KBM-7 (cell line): ENCODE data around the gene RNF123.

Experiments
- DNase-seq: peaks from one replicate; pipeline ENCODE4 v3.0.0-alpha.2; 2015
- in situ Hi-C: fragments of 300-500 bp; cut with MboI; formaldehyde crosslinking; loops from 2 replicates; pipeline ENCODE4 v1.14.3; 2020; ENCODE audit warnings: low sequenced_read_pairs, low pct_unique_long_range_greater_than_20kb, mixed read lengths

The RNF123 gene

DNA sequence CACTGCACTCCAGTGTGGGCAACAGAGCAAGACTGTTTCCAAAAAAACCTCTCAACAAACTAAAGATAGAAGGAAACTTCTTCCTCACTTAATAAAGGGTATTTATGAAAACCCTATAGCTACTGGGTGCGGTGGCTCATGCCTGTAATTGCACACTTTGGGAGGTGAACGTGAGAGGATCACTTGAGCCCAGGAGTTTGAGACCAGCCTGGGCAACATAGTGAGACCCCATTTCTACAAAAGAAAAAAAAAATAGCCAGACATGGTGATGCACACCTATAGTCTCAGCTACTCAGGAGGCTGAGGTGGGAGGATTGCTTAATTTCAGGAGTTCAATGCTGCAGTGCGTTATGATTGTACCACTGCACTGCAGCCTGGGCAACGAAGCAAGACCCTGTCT is 74.6 kb downstream of the RNF123 start:
- DNase-seq, result no peak
- in situ Hi-C loops, result no loop called here

DNA sequence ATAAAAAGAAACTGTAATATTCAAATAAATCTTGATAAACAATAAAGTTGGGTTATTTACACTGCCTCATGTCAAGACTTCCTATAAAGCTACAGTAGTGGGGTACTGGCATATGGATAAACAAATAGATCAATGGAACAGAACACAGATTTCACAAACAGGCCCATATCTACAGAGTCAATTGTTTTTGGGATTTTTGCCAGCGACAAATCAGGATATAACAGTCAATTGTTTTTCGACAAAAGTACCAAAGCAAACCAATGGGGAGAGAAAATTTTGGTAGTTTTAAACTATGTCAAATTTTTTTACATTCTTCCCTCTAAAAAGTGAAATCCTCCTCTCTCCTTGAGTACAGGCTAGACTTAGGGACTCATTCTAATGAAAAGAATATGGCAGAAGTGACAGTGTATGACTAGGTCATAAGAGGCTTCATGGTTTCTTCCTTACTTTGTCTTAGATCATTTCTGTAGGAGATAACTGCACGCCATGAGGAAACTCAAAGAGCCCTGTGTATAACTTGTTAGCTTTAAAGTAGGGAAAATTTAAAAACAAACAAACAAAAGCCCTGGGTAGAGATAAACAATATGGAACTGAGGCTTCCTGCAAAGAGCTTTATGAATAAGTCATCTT is 80.0 kb downstream of the RNF123 start:
- in situ Hi-C loops, result no loop called here
- no peak for DNase-seq

DNA sequence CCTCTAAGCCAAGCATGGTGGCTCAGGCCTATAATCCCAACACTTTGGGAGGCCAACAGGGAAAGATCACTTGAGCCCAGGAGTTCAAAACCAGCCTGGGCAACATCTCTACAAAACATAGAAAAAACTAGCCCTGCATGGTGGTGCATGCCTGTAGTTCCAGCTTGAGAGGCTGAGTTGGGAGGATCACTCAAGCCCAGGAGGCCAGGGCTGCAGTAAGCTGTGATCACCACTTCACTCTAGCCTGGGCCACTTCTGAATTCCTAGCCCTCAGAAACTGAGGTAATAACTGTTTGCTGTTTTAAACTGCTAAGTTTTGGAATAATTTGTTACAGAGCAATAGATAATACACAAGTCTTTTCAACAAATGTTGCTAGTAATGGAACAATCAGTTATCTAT is 80.6 kb downstream of the RNF123 start:
- no peak for DNase-seq
- in situ Hi-C loops, result no loop called here
